HG02970 (cell line): ENCODE results near the gene EPHB2.
"Not testable (repeated sequence)": the region's sequence is repeated elsewhere in the genome, so short reads cannot be mapped to it uniquely, and the experiment has no call there.

Experiments used
- ATAC-seq: cut with Tn5 transposase; IDR thresholded peaks from one replicate; pipeline ENCODE4 v1.9.1; 2021; ENCODE audit warnings: mild to moderate bottlenecking, moderate library complexity, moderate number of reproducible peaks; ENCODE audit not compliant: unreplicated experiment, low FRiP score

Gene EPHB2

GRCh38 chr1:22689505-22689904 lies 21.1 kb upstream of the EPHB2 start:
- no peak for ATAC-seq

- ATAC-seq: no peak
These were observed 19.4 kb upstream of the EPHB2 start for GRCh38 chr1:22691031-22691753.

GRCh38 chr1:22694172-22694571 lies 16.5 kb upstream of the EPHB2 start:
- no peak for ATAC-seq

- ATAC-seq: no peak
These were observed 14.0 kb upstream of the EPHB2 start for GRCh38 chr1:22696610-22697009.

GRCh38 chr1:22697980-22698379 lies 12.7 kb upstream of the EPHB2 start:
- ATAC-seq: no peak

GRCh38 chr1:22699681-22700520 lies 10.7 kb upstream of the EPHB2 start:
- no peak for ATAC-seq

- no peak for ATAC-seq
These were observed 8.1 kb upstream of the EPHB2 start for GRCh38 chr1:22702296-22703085.

GRCh38 chr1:22704440-22705067 lies 6.1 kb upstream of the EPHB2 start:
- ATAC-seq: no peak

- ATAC-seq: no peak
These were observed 5.1 kb upstream of the EPHB2 start for GRCh38 chr1:22705586-22705985.

GRCh38 chr1:22706100-22706499 lies 4.5 kb upstream of the EPHB2 start:
- not testable (repeated sequence) for ATAC-seq

- ATAC-seq: no peak
These were observed 1.9 kb upstream of the EPHB2 start for GRCh38 chr1:22708777-22709176.

- no peak for ATAC-seq
These were observed 1.4 kb upstream of the EPHB2 start for GRCh38 chr1:22709227-22709626.

GRCh38 chr1:22709891-22710700 lies 543 bp upstream of the EPHB2 start:
- ATAC-seq: no peak

GRCh38 chr1:22711071-22711470 lies 432 bp downstream of the EPHB2 start:
- ATAC-seq: no peak

- ATAC-seq: no peak
These were observed 1.2 kb downstream of the EPHB2 start for GRCh38 chr1:22711591-22712501.

- no peak for ATAC-seq
These were observed 2.0 kb downstream of the EPHB2 start for GRCh38 chr1:22712502-22713271.

GRCh38 chr1:22714455-22714854 lies 3.8 kb downstream of the EPHB2 start:
- no peak for ATAC-seq
